HCT116 (cell line): ENCODE results near the gene CYP26B1. TPM values are rescaled to one million over a fixed set of nuclear protein-coding genes. Genes with fewer than 3 reads are reported as not detected.

ENCODE experiments used
- ATAC-seq: fragments of 200-7000 bp; cut with Tn5 transposase; 2 replicates; pipeline ENCODE4 v1.9.1; 2020; ENCODE audit warnings: mild to moderate bottlenecking, moderate library complexity
- BruUV-seq: library from RNA; stranded (reverse); fragments of 400-500 nt; replicated peaks from 2 replicates; lab custom pipeline; 2021; lab: Mats Ljungman, UMichigan
- CTCF ChIA-PET: fragments of 300-600 bp; sonication (Branson Sonifier 250); formaldehyde crosslinking; loops from one replicate; lab custom pipeline; 2021; ENCODE audit warnings: antibody characterized with exemption; lab: Charles Lee
- POLR2A ChIA-PET: fragments of 300-600, 350-600 bp; sonication (Branson Sonifier 250); formaldehyde crosslinking; loops from one replicate; lab custom pipeline; 2021; ENCODE audit warnings: antibody characterized with exemption; lab: Charles Lee
- RAD21 ChIA-PET, 2 experiments: fragments of 300-600 bp; sonication (Branson Sonifier 250); formaldehyde crosslinking; loops; one replicate each; lab custom pipeline; 2023; ENCODE audit warnings: low total read pairs in 2 of 2; ENCODE audit not compliant: uncharacterized antibody in 2 of 2, unreplicated experiment in 2 of 2, low non-redundant PET in 1 of 2; lab: Charles Lee
- DNase-seq: peaks from one replicate; pipeline ENCODE4 v3.0.0-alpha.2; 2010; ENCODE audit warnings: low read depth, low spot score
- H2AFZ ChIP-seq: fragments of 200-600 bp; shearing (Covaris generic), sonication (generic); 2 replicates; pipeline ENCODE4 v1.6.1; 2017; ENCODE audit warnings: low read depth, mixed run types, mixed read lengths, antibody characterized with exemption, low read length; ENCODE audit not compliant: poor library complexity, severe bottlenecking
- H3K27ac ChIP-seq: 2 replicates; pipeline ENCODE4 v1.5.1; 2012; ENCODE audit warnings: low read depth, low read length
- H3K27me3 ChIP-seq: fragments of 200-600 bp; sonication (generic); 2 replicates; pipeline ENCODE4 v1.6.1; 2016; ENCODE audit warnings: mixed run types, low read length, mixed read lengths; ENCODE audit not compliant: insufficient read depth
- H3K36me3 ChIP-seq, 2 experiments: fragments of 200-500 bp in 1 of 2; fragments of 200-600 bp in 1 of 2; sonication (Bioruptor generic) in 1 of 2; sonication (generic) in 1 of 2; 2 replicates each; pipeline versions ENCODE4 v1.5.1 to v1.6.1; 2014 to 2016; ENCODE audit warnings: low read length in 2 of 2, inconsistent platforms in 1 of 2, mixed read lengths in 1 of 2, mixed run types in 1 of 2; ENCODE audit not compliant: insufficient read depth in 2 of 2, control insufficient read depth in 1 of 2
- H3K4me1 ChIP-seq, 2 experiments: fragments of 200-600 bp in 1 of 2; sonication (generic) in 1 of 2; 2 replicates each; pipeline versions ENCODE4 v1.5.1 to v1.6.1; 2012 to 2017; ENCODE audit warnings: low read length in 2 of 2, inconsistent platforms in 1 of 2, mild to moderate bottlenecking in 1 of 2, mixed read lengths in 1 of 2, mixed run types in 1 of 2, moderate library complexity in 1 of 2; ENCODE audit not compliant: insufficient read depth in 2 of 2, control insufficient read depth in 1 of 2
- H3K4me2 ChIP-seq: fragments of 200-600 bp; sonication (generic); 2 replicates; pipeline ENCODE4 v1.6.1; 2017; ENCODE audit warnings: mixed run types, low read length, mixed read lengths
- H3K4me3 ChIP-seq, 2 experiments: fragments of 200-600 bp in 1 of 2; sonication (generic) in 1 of 2; replicated peaks in 1 of 2; 2 replicates each; pipeline ENCODE4 v1.5.1; 2011 to 2016; ENCODE audit warnings: low read length in 2 of 2, control low read depth in 1 of 2, low read depth in 1 of 2, mild to moderate bottlenecking in 1 of 2, mixed read lengths in 1 of 2, mixed run types in 1 of 2
- H3K79me2 ChIP-seq: fragments of 200-600 bp; sonication (generic); 2 replicates; pipeline ENCODE4 v1.6.1; 2017; ENCODE audit warnings: mild to moderate bottlenecking, mixed run types, low read length, moderate library complexity, mixed read lengths; ENCODE audit not compliant: insufficient read depth
- H3K9ac ChIP-seq: fragments of 200-600 bp; sonication (generic); 2 replicates; pipeline ENCODE4 v1.6.1; 2016; ENCODE audit warnings: low read length, mixed read lengths
- H3K9me2 ChIP-seq: fragments of 200-600 bp; sonication (generic), shearing (Covaris generic); 2 replicates; pipeline ENCODE4 v1.6.1; 2017; ENCODE audit warnings: mixed run types, mild to moderate bottlenecking, moderate library complexity; ENCODE audit not compliant: insufficient read depth
- H3K9me3 ChIP-seq, 2 experiments: fragments of 200-500 bp in 1 of 2; fragments of 200-600 bp in 1 of 2; sonication (Bioruptor generic) in 1 of 2; sonication (generic) in 1 of 2; 2 replicates each; pipeline ENCODE4 v1.6.1; 2014 to 2017; ENCODE audit warnings: low read length in 2 of 2, mixed read lengths in 2 of 2, inconsistent platforms in 1 of 2, low read depth in 1 of 2, mild to moderate bottlenecking in 1 of 2, mixed run types in 1 of 2, moderate library complexity in 1 of 2; ENCODE audit not compliant: control insufficient read depth in 1 of 2, insufficient read depth in 1 of 2
- H4K20me1 ChIP-seq: fragments of 200-600 bp; sonication (generic), shearing (Covaris generic); 2 replicates; pipeline ENCODE4 v1.6.1; 2017; ENCODE audit warnings: mixed run types, mild to moderate bottlenecking, moderate library complexity; ENCODE audit not compliant: insufficient read depth
- CBX3 ChIP-seq: IDR thresholded peaks from 2 replicates; pipeline ENCODE4 v1.6.1; 2012; ENCODE audit warnings: low read depth
- EGR1 ChIP-seq: IDR thresholded peaks from 2 replicates; pipeline ENCODE4 v1.6.1; 2012; ENCODE audit warnings: low read depth
- JUND ChIP-seq: IDR thresholded peaks from 2 replicates; pipeline ENCODE4 v1.6.1; 2012
- POLR2A ChIP-seq: IDR thresholded peaks from 2 replicates; pipeline ENCODE4 v1.7.0; 2011; ENCODE audit warnings: borderline replicate concordance; ENCODE audit not compliant: insufficient read depth, insufficient read length; ENCODE audit errors: extremely low read depth
- SIN3A ChIP-seq: IDR thresholded peaks from 2 replicates; pipeline ENCODE4 v1.6.1; 2012; ENCODE audit warnings: low read depth
- TCF7L2 ChIP-seq: IDR thresholded peaks from 2 replicates; pipeline ENCODE4 v1.7.0; 2011; ENCODE audit warnings: borderline replicate concordance, inconsistent platforms; ENCODE audit not compliant: insufficient read depth, insufficient read length; ENCODE audit errors: extremely low read depth
- ZNF274 ChIP-seq: fragments of 200-500 bp; sonication (Bioruptor generic); IDR thresholded peaks from 2 replicates; pipeline ENCODE4 v1.6.1; 2014; ENCODE audit warnings: mild to moderate bottlenecking, low read depth, low read length, inconsistent platforms
- intact Hi-C: fragments of 100-400 bp; cut with micrococcal nuclease; formaldehyde crosslinking; loops from 2 replicates; pipeline ENCODE4 v1.10.0; 2022
- total RNA-seq: library from RNA; stranded (reverse); gene quantifications from one replicate; pipeline ENCODE4 v1.2.1, GENCODE V29; 2021; ENCODE audit not compliant: unreplicated experiment
- TF ChIP-seq, protein P1 (sequence below), 3 experiments: fragments of 200-600 bp in 1 of 3; sonication (generic) in 1 of 3; IDR thresholded peaks in 2 of 3; conservative IDR thresholded peaks in 1 of 3; 2 replicates each; pipeline ENCODE4 v1.5.1; 2012 to 2017; ENCODE audit warnings: low read depth in 2 of 3, low read length in 2 of 3, antibody characterized with exemption in 1 of 3, borderline replicate concordance in 1 of 3, control low read depth in 1 of 3, mild to moderate bottlenecking in 1 of 3, mixed read lengths in 1 of 3, mixed run types in 1 of 3, moderate library complexity in 1 of 3; ENCODE audit not compliant: insufficient read depth in 1 of 3
- TF ChIP-seq, protein P2 (sequence below): IDR thresholded peaks from 2 replicates; pipeline ENCODE4 v1.6.1; 2012

Gene CYP26B1
- total RNA-seq, 1 experiment from 2014 or later, result 21.1 TPM

DNA sequence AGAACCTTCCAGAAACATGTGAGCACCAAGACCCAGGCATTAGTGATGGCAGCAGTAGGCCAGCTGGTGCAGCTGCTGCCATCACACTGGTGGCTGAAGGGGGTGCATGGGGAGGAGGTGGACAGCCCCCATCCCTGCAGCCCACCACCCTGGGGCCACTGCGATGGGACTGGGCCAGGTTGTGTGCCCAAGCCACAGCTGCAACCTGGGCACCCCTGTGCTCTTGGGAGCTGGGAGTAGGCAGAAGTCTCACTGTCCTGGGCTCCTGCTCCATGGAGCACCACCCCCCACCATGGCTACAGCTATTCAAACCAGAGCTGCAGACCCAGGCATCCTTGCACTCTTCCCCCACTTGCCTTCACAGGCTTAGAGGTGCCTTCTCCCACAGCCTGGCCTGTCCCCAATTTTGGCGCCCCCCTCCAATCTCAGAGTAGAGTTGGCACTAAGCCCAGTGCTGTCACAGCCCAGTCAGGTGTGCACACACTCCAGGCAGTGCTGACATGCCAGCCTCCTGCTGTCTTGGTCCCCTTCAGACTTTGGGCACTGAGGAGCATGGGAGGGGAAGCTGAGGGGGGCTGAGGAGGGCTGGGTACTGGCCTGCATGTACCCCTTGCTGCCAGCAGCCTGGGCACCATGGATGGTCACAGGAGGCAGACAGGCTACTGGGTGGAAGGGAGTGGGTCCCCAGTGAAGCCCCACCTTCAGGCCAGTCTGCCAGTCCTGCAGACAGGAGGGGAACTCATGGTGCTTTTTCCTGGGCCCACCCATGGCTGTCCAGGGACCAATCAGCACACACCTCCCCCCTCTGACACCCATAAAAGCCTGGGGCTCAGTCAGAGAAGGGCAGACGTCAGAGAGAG, 67.1 kb downstream of the CYP26B1 start:
- H3K79me2 ChIP-seq, result no peaks in the 10 kb centered on the region
- ATAC-seq (no peak), DNase-seq (no peak)
- no peak overlapping the region for H3K27ac ChIP-seq
- POLR2A ChIA-PET, result no interaction called here
- CTCF ChIA-PET, result no interaction called here
- no peak overlapping the region for H3K4me3 ChIP-seq
- intact Hi-C loops, result no loop called here
- TF ChIP-seq TCF7L2 (no peak), EGR1 (no peak), SIN3A (no peak), POLR2A (no peak), JUND (no peak), CBX3 (no peak), ZNF274 (no peak)
- TF ChIP-seq, protein P1, sequence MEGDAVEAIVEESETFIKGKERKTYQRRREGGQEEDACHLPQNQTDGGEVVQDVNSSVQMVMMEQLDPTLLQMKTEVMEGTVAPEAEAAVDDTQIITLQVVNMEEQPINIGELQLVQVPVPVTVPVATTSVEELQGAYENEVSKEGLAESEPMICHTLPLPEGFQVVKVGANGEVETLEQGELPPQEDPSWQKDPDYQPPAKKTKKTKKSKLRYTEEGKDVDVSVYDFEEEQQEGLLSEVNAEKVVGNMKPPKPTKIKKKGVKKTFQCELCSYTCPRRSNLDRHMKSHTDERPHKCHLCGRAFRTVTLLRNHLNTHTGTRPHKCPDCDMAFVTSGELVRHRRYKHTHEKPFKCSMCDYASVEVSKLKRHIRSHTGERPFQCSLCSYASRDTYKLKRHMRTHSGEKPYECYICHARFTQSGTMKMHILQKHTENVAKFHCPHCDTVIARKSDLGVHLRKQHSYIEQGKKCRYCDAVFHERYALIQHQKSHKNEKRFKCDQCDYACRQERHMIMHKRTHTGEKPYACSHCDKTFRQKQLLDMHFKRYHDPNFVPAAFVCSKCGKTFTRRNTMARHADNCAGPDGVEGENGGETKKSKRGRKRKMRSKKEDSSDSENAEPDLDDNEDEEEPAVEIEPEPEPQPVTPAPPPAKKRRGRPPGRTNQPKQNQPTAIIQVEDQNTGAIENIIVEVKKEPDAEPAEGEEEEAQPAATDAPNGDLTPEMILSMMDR (IDR thresholded peaks at IDR 0.05 in 2 of 3, conservative IDR thresholded peaks at IDR 0.05 in 1 of 3; ENCODE audit: borderline replicate concordance in 1 of 3, insufficient read depth in 1 of 3, low read depth in 2 of 3, low read length in 2 of 3), result no peak
- TF ChIP-seq, protein P2, sequence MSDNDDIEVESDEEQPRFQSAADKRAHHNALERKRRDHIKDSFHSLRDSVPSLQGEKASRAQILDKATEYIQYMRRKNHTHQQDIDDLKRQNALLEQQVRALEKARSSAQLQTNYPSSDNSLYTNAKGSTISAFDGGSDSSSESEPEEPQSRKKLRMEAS, result no peak
- H3K4me2 ChIP-seq, result no peak overlapping the region
- H2AFZ ChIP-seq, result no peak overlapping the region
- H3K9me3 ChIP-seq, result no peaks in the 10 kb centered on the region
- H3K36me3 ChIP-seq, result no peaks in the 10 kb centered on the region
- H3K4me1 ChIP-seq, result no peaks in the 10 kb centered on the region
- H3K27me3 ChIP-seq, result no peaks in the 10 kb centered on the region
- RAD21 ChIA-PET, result no interaction called here
- no peak overlapping the region for H3K9ac ChIP-seq
- no peaks in the 10 kb centered on the region for H3K9me2 ChIP-seq
- BruUV-seq, result no TSS peak
- no peaks in the 10 kb centered on the region for H4K20me1 ChIP-seq
